Measurements from ENCODE around the gene UPF3A. TPM values are rescaled to one million over a fixed set of nuclear protein-coding genes. Genes with fewer than 3 reads are reported as not detected.

The UPF3A gene
- total RNA-seq, 1 donor from 2014 or later: 43.6 TPM

- no peak for DNase-seq (ENCODE audit: low spot score in 2 of 2)
- FAIRE-seq: no peak
Observed at GRCh38 chr13:114299604-114300305, 18.4 kb downstream of the UPF3A start.

- FAIRE-seq (no peak), DNase-seq (ENCODE audit: low spot score in 2 of 2) (no peak)
Observed at GRCh38 chr13:114303700-114304327, 22.4 kb downstream of the UPF3A start.

- FAIRE-seq: no peak
Observed at GRCh38 chr13:114304346-114305034, 23.1 kb downstream of the UPF3A start.

GRCh38 chr13:114309086-114309485 lies 27.7 kb downstream of the UPF3A start:
- DNase-seq (ENCODE audit: low spot score in 2 of 2) (no peak), FAIRE-seq (no peak)

More at GRCh38 chr13:114304346-114305034, 23.1 kb downstream of the UPF3A start:
- DNase-seq (ENCODE audit: low spot score in 2 of 2): no peak

- DNase-seq (ENCODE audit: low spot score in 2 of 2): no peak
- no peak for FAIRE-seq
Observed at GRCh38 chr13:114309806-114310410, 28.5 kb downstream of the UPF3A start.

- FAIRE-seq (no peak), DNase-seq (ENCODE audit: low spot score in 2 of 2) (no peak)
Observed at GRCh38 chr13:114310956-114311355, 29.6 kb downstream of the UPF3A start.

- DNase-seq (ENCODE audit: low spot score in 2 of 2) (no peak), FAIRE-seq (no peak)
Observed at GRCh38 chr13:114311387-114311786, 30.0 kb downstream of the UPF3A start.

GRCh38 chr13:114311908-114312307 lies 30.5 kb downstream of the UPF3A start:
- FAIRE-seq: no peak
- DNase-seq (ENCODE audit: low spot score in 2 of 2): no peak

- DNase-seq (ENCODE audit: low spot score in 2 of 2): no peak
- FAIRE-seq: no peak
Observed at GRCh38 chr13:114313061-114313860, 31.9 kb downstream of the UPF3A start.

- no peak for FAIRE-seq
- peak; percentile 91 to 95 for DNase-seq (ENCODE audit: low spot score in 2 of 2)
Observed at GRCh38 chr13:114314074-114314912, 32.9 kb downstream of the UPF3A start, which contains the start of gene CHAMP1. TSS of gene CHAMP1 (plus strand) at chr13:114314503. CDS start at chr13:114323843, 9,340 bp downstream.

- FAIRE-seq: no peak
Observed at GRCh38 chr13:114315074-114315785, 33.8 kb downstream of the UPF3A start.

GRCh38 chr13:114318624-114319023 lies 37.2 kb downstream of the UPF3A start:
- FAIRE-seq (no peak), DNase-seq (ENCODE audit: low spot score in 2 of 2) (no peak)

More at GRCh38 chr13:114315074-114315785, 33.8 kb downstream of the UPF3A start:
- no peak for DNase-seq (ENCODE audit: low spot score in 2 of 2)

GRCh38 chr13:114319441-114319913 lies 38.1 kb downstream of the UPF3A start:
- DNase-seq (ENCODE audit: low spot score in 2 of 2) (no peak), FAIRE-seq (no peak)

GRCh38 chr13:114320065-114320464 lies 38.7 kb downstream of the UPF3A start:
- FAIRE-seq (no peak), DNase-seq (ENCODE audit: low spot score in 2 of 2) (no peak)

GRCh38 chr13:114321256-114321655 lies 39.9 kb downstream of the UPF3A start:
- FAIRE-seq: no peak
- DNase-seq (ENCODE audit: low spot score in 2 of 2): no peak

GRCh38 chr13:114323349-114323748 lies 41.9 kb downstream of the UPF3A start:
- FAIRE-seq (no peak), DNase-seq (ENCODE audit: low spot score in 2 of 2) (no peak)

GRCh38 chr13:114324334-114324733 lies 42.9 kb downstream of the UPF3A start:
- FAIRE-seq (no peak), DNase-seq (ENCODE audit: low spot score in 2 of 2) (no peak)

GRCh38 chr13:114325729-114326128 lies 44.3 kb downstream of the UPF3A start:
- FAIRE-seq (no peak), DNase-seq (ENCODE audit: low spot score in 2 of 2) (no peak)

Data from frontal cortex (tissue), 4 donors.